HG03439 (cell line): ENCODE results near the gene TMEM156.
A peak's percentile ranks its signal among the peaks of the same experiment; 100 is the strongest.
"Not testable (repeated sequence)": the region's sequence is repeated elsewhere in the genome, so short reads cannot be mapped to it uniquely, and the experiment has no call there.

Experiments used
- ATAC-seq: cut with Tn5 transposase; IDR thresholded peaks from one replicate; pipeline ENCODE4 v1.9.1; 2021; ENCODE audit warnings: mild to moderate bottlenecking, moderate library complexity; ENCODE audit not compliant: unreplicated experiment

Gene TMEM156

GRCh38 chr4:39044364-39044955, 12.3 kb upstream of the TMEM156 start:
- ATAC-seq: peak; percentile 67

DNA sequence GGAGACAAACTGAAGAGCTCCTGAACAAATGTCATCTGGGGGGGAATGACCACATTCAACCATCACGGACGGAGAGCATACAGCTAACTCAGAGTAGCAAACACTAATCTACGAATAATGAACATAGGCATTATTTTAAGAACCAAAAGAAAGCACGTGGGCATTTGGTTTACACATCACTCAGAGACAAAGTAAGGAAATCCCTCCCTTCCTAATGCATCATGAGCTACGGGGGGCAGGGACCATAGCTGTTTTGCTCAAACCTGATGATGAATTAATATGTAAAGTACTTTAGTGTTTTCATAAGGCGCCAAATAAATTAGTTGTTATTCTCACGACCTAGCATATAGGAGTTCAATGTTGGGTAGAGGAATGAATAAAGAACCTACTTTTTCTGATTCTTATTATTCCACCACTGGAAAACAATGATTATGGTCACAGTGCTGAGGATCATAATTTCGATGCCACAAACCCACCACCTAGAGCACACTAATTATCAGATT, 11.7 kb upstream of the TMEM156 start:
- no peak for ATAC-seq

DNA sequence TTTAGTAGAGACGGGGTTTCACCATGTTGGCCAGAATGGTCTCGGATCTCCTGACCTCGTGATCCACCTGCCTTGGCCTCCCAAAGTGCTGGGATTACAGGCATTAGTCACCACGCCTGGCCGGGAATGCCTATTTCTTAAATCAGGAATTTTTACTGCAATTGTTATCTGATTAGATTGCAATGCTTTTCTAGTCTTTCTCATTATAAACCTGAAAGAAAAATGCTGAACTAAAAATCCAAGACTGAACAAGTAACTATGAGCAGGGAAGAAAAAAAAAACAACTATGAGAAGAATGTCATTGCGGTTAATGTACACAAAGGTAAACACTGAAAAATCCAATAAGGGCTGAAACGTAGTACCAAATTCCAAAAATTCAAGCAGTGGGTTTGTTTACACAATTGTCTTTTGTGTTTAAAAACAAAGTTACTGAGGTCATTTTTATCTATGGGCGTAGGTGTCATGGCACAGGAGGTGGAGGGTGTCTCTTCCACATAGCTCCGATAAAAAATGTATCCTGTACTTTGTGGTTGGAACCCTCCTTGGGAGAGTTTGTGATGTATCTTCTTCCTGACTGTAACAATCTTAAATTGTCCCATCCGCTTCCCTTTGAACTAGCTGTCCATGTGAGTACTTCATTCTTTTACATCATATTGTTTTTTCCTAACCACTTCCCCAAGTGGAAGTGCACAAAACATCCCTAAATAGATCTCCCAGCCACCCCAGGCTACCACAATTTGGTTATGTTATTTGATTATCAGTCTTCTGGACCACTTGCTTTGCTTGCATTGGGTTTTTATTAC, 11.1 kb upstream of the TMEM156 start:
- ATAC-seq: no peak

GRCh38 chr4:39042366-39042765, 10.2 kb upstream of the TMEM156 start:
- ATAC-seq: no peak

- no peak for ATAC-seq
These were observed 6.9 kb upstream of the TMEM156 start for GRCh38 chr4:39039108-39039507.

- ATAC-seq: no peak
These were observed 5.7 kb upstream of the TMEM156 start for GRCh38 chr4:39037941-39038340.

GRCh38 chr4:39037491-39037825, 5.2 kb upstream of the TMEM156 start:
- ATAC-seq: no peak

- ATAC-seq: no peak
These were observed 4.0 kb upstream of the TMEM156 start for GRCh38 chr4:39036172-39036571.

DNA sequence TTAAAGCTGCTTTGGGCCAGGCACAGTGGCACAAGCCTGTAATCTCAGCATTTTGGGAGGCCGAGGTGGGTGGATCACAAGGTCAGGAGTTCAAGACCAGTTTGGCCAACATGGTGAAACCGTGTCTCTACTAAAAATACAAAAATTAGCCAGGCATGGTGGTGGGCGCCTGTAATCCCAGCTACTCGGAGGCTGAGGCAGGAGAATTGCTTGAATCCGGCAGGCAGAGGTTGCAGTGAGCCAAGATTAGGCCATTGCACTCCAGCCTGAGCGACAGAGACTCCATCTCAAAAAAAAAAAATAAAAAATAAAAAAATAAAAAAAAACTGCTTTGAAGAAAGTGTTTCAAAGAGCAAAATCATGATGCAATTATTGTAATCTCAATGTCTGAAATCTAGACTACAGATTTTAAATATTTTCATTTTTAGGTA, 604 bp downstream of the TMEM156 start:
- ATAC-seq: not testable (repeated sequence)

- ATAC-seq: peak; percentile 7
These were observed 1.5 kb downstream of the TMEM156 start for GRCh38 chr4:39030725-39031124.

DNA sequence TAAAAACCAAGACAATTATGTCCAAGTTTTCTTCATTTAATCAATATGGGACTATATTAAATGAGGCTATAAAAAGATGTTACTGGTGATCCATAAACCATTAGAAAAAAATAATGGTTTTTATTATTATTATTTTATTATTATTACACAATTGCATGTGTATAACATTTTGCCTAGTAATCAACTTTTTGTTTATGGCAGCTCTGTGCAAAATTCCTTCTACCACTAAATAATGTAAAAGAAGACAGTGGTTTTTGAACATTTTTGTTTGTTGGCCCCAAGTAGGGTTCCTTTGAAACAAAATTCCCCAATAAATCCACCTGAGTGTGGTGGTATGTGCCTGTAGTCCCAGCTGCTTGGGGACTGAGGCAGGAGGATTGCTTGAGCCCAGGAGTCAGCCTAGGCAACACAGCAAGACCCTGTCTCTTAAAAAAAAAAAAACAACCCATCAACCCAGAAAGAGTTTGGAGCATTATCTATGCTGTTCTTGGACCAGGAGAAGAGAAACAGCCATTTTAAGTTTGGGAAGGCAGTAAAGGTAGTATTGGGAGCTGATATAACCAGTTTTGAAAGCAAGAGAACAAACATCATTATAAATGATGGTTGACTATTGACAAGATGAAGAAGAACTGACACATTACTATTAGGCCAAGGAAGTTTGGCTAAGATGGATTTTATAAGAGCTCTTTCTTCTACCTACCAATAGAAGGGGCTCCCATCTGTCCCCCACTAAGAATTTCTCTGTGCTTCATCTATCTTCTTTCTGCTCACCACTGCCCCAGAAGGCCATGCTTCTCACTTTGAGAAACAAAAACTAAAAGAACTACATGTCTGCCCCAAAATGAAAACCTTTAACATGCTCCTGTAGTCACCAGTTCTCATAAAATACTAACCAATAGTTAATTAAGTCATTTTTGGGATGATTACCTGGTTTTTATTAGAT, 2.2 kb downstream of the TMEM156 start:
- ATAC-seq: peak; percentile 33

- no peak for ATAC-seq
These were observed 6.1 kb downstream of the TMEM156 start for GRCh38 chr4:39026096-39026495.

- no peak for ATAC-seq
These were observed 6.6 kb downstream of the TMEM156 start for GRCh38 chr4:39025552-39026085.

GRCh38 chr4:39024311-39024865, 7.8 kb downstream of the TMEM156 start:
- no peak for ATAC-seq

DNA sequence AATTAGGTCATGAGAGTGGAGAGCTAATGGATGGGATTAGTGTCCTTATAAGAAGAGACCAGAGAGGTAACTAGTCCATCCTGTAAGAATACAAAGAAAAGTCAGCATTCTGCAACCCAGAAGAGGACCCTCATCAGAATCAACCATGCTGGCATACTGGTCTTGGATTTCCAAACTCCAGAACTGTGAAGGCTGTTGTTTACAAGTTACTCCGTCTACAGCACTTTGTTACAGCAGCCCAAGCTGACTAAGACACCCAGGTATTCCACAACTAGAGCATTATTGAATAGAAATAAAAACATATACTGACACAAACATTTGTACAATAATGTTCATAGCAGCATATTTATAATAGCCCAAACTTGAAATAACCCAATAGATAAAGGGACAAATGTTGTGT, 9.2 kb downstream of the TMEM156 start:
- no peak for ATAC-seq

DNA sequence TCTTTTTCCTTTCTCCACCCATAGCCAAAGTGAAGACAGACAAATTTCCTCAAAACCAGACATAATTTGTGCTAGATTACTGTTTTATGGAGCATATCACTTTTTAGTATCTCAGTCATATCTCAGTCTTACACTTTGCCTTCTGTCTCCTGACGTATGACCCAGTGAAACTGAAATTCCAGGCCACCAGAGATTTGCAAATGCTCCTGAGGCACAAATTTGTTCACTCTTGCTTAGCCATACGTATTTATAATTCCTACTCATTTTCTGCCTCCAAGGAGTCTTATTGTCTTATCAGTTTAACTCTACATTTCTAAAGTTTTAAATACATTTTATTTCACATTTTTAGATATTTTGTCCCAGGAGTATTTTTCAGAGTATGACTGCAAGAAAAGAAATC, 10.0 kb downstream of the TMEM156 start:
- no peak for ATAC-seq

DNA sequence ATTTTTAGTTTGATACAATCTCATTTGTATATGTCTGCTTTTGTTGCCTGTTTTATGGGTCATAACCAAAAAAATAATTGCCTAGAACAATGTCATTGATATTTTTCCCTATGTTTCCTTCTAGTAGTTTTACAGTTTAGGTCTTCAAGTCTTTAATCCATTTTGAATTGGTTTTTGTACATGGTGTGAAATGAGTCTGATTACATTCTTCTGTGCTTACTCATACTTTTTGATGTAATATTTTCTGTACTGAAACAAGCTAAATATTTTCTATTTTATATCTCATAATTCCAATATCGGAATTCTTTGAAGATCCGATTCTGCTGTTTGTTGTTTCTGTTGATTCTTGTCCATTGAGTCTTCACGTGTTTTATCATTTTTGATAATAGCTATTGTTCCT, 10.6 kb downstream of the TMEM156 start:
- ATAC-seq: no peak

DNA sequence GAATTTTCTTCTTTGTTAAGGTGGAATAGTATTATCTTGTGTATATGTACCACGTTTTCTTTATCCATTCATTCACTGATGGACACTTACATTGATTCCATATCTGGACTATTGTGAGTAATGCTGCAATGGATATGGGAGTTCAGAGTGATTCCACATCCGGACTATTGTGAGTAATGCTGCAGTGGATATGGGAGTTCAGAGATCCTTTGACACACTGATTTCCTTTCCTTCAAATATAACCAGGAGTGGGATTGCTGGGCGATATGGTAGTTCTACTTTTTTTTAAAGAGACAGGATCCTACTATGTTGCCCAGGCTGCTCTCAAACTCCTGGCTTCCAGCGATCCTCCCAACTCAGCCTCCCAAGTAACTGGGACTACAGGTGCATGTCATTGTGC, 12.1 kb downstream of the TMEM156 start:
- no peak for ATAC-seq

DNA sequence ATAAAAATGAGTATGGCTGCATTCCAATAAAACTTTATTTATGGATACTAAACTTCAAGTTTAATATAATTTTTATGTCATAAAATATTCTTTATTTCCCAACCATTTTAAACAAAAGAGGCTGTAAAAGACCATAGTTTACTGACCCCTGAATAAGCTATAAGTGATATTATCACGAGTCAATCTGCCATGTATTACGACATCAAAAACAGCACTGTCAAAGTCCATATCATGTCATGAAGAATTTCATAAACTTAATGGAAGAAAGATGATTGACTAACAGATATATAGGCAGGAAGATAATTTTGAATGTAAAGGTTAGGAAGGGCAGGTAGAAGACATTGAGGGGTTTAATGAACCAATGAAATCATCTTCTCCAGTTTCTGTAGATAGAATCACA, 18.2 kb downstream of the TMEM156 start:
- no peak for ATAC-seq

DNA sequence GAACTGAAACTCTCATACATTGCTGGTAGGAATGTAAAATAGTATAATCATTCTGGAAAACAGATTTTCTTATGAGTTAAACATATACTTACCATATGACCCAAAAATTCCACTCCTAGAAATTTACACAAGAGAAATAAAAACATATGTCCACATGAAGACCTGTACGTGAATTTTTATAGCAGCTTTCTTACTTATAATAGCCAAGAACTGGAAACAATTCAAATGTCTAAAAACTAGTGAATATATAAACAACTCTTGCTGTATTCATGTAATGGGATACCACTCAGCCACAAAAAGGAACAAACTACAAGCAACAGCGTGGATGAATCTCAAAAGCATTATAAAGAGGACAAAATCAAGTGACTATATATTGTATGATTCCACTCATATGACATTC, 27.5 kb downstream of the TMEM156 start:
- no peak for ATAC-seq

DNA sequence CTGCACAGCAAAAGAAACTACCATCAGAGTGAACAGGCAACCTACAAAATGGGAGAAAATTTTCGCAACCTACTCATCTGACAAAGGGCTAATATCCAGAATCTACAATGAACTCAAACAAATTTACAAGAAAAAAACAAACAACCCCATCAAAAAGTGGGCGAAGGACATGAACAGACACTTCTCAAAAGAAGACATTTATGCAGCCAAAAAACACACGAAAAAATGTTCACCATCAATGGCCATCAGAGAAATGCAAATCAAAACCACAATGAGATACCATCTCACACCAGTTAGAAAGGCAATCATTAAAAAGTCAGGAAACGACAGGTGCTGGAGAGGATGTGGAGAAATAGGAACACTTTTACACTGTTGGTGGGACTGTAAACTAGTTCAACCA, 30.2 kb downstream of the TMEM156 start:
- ATAC-seq: not testable (repeated sequence)
